Tibial nerve (tissue), 4 donors: ENCODE measurements around the gene TPK1.

Experiments used
- EP300 ChIP-seq, 2 donors: sonication (generic); formaldehyde crosslinking; IDR thresholded peaks; one replicate each; pipeline ENCODE4 v1.6.1; 2017; ENCODE audit warnings: antibody characterized with exemption in 2 of 2, mild to moderate bottlenecking in 1 of 2
- TF ChIP-seq, protein P1 (sequence below), 5 experiments: fragments of 200-600 bp in 3 of 5; fragments of 450-650 bp in 2 of 5; sonication (generic) in 3 of 5; IDR thresholded peaks; one replicate each; pipeline ENCODE4 v1.5.1; 2016 to 2019; ENCODE audit warnings: antibody characterized with exemption in 5 of 5, mild to moderate bottlenecking in 3 of 5, moderate library complexity in 2 of 5

DNA sequence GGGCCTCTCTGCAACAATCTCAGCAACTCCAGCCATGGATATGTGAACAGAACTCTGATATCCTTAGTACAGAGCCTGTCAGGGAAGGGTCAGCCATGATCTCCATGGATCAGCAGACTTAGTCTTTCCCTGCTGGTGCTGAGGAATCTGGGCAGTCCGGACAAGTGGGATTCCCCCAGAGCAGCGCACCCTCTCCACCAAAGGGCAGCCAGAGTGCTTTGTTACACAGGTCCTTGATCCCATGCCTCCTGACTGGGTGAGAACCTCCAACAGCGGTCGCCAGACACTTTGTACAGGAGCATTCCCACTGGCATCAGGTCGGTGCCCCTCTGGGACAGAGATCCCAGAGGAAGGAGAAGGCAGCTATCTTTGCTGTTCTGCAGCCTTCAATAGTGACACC lies 38.9 kb downstream of the TPK1 start:
- TF ChIP-seq, protein P1, sequence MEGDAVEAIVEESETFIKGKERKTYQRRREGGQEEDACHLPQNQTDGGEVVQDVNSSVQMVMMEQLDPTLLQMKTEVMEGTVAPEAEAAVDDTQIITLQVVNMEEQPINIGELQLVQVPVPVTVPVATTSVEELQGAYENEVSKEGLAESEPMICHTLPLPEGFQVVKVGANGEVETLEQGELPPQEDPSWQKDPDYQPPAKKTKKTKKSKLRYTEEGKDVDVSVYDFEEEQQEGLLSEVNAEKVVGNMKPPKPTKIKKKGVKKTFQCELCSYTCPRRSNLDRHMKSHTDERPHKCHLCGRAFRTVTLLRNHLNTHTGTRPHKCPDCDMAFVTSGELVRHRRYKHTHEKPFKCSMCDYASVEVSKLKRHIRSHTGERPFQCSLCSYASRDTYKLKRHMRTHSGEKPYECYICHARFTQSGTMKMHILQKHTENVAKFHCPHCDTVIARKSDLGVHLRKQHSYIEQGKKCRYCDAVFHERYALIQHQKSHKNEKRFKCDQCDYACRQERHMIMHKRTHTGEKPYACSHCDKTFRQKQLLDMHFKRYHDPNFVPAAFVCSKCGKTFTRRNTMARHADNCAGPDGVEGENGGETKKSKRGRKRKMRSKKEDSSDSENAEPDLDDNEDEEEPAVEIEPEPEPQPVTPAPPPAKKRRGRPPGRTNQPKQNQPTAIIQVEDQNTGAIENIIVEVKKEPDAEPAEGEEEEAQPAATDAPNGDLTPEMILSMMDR (IDR thresholded peaks at IDR 0.05) = no peak
- no peak for TF ChIP-seq EP300 (IDR thresholded peaks at IDR 0.05)
